ENCODE measurements around the gene SYAP1. TPM values are rescaled to one million over a fixed set of nuclear protein-coding genes. Genes with fewer than 3 reads are reported as not detected.

SYAP1 gene
- total and polyA plus RNA-seq, 10 of the 15 experiments (the other 5 are each of a cell fraction or from before 2014, with no cell fraction given), result 5.9 to 29.9 (median 16.2) TPM

- Histone ChIP-seq H3K27me3 (replicated peaks in 1 of 2; ENCODE audit: control insufficient read depth in 2 of 2, insufficient read depth in 2 of 2, low read length in 1 of 2) (no peaks in the 10 kb centered on the region), H3K27ac (ENCODE audit: control insufficient read depth, insufficient read depth) (no peak overlapping the region), H3K4me1 (ENCODE audit: control insufficient read depth, insufficient read depth, low read length) (no peaks in the 10 kb centered on the region), H3K4me2 (ENCODE audit: control insufficient read depth, insufficient read depth) (no peak overlapping the region), H3K79me2 (ENCODE audit: control insufficient read depth, insufficient read depth, low read length) (no peaks in the 10 kb centered on the region), H3K9me3 (replicated peaks; ENCODE audit: control insufficient read depth, insufficient read depth, low read length) (no peaks in the 10 kb centered on the region; the same call in 2 of the 3 replicates), H3K9ac (ENCODE audit: control insufficient read depth, insufficient read depth, low read length) (no peak overlapping the region), H3K4me3 (no peak overlapping the region), H4K20me1 (ENCODE audit: control insufficient read depth, insufficient read depth) (no peaks in the 10 kb centered on the region), H2AFZ (ENCODE audit: control insufficient read depth, low read depth, low read length) (no peak overlapping the region), H3K36me3 (ENCODE audit: control insufficient read depth in 2 of 2, insufficient read depth in 2 of 2, low read length in 1 of 2) (peaks cover 0 to 2% of the 10 kb centered on the region in 2 experiments; a peak in 2 of 4 replicates)
- DNase-seq (ENCODE audit: low read depth, low spot score), result no peak
- FAIRE-seq, result no peak
- CTCF ChIA-PET, result no interaction called here
- no peak for ATAC-seq
- intact Hi-C loops (cut with micrococcal nuclease; ENCODE audit: unreplicated experiment) (no loop called here), in situ Hi-C loops (cut with MboI) (no loop called here)
- POLR2A ChIA-PET, result interaction anchor here (0.5 to 1.3 kb wide), 3 partner anchors 13 to 941 kb away, joined by 3 to 6 read pairs (median 6); partner anchors contain the start of gene SYAP1
- RAD21 ChIA-PET (ENCODE audit: unreplicated experiment), result no interaction called here
- SMC1A ChIA-PET (ENCODE audit: uncharacterized antibody, unreplicated experiment), result interaction anchor here (0.9 kb wide), 1 partner anchor 10 kb away, joined by 4 read pairs; no protein-coding TSS in a partner anchor
- BruUV-seq (replicated peaks), result no TSS peak
- TF ChIP-seq ATF3 (IDR thresholded peaks at IDR 0.05; ENCODE audit: borderline replicate concordance, extremely low read depth, low read depth, low read length) (no peak), IRF5 (IDR thresholded peaks at IDR 0.05; ENCODE audit: borderline replicate concordance) (no peak), ZNF384 (IDR thresholded peaks at IDR 0.05; ENCODE audit: borderline replicate concordance, low read depth, low read length) (no peak), HDAC6 (IDR thresholded peaks at IDR 0.05; ENCODE audit: unreplicated experiment) (no peak), JUND (IDR thresholded peaks at IDR 0.05; ENCODE audit: low read depth, low read length) (no peak), MYC (IDR thresholded peaks at IDR 0.05; ENCODE audit: insufficient read depth, insufficient read length, insufficient replicate concordance, low read length, severe bottlenecking) (no peak), WRNIP1 (IDR thresholded peaks at IDR 0.05; ENCODE audit: borderline replicate concordance, low read depth, low read length) (no peak), POU2F2 (IDR thresholded peaks at IDR 0.05; ENCODE audit: borderline replicate concordance, low read depth, low read length) (no peak), CEBPZ (IDR thresholded peaks at IDR 0.05; ENCODE audit: low read depth, low read length) (no peak), NBN (IDR thresholded peaks at IDR 0.05) (no peak), SIN3A (IDR thresholded peaks at IDR 0.05; ENCODE audit: low read depth, low read length) (no peak), SMARCA5 (IDR thresholded peaks at IDR 0.05) (no peak), ASH2L (IDR thresholded peaks at IDR 0.05; ENCODE audit: borderline replicate concordance, low read depth) (no peak), BHLHE40 (IDR thresholded peaks at IDR 0.05; ENCODE audit: borderline replicate concordance in 1 of 2, low read depth in 2 of 2, low read length in 1 of 2) (no peak), FOXK2 (IDR thresholded peaks at IDR 0.05) (no peak), RELB (IDR thresholded peaks at IDR 0.05; ENCODE audit: low read depth) (no peak)
Observed at GRCh38 chrX:16733013-16733412, 13.6 kb downstream of the SYAP1 start.
